HCT116 (cell line): ENCODE data around the gene SPDYE3.
"Not testable (repeated sequence)": the region's sequence is repeated elsewhere in the genome, so short reads cannot be mapped to it uniquely, and the experiment has no call there.

Source experiments
- CTCF ChIP-seq, 3 experiments: fragments of 200-600 bp in 1 of 3; sonication (generic) in 1 of 3; IDR thresholded peaks in 2 of 3; conservative IDR thresholded peaks in 1 of 3; 2 replicates each; pipeline ENCODE4 v1.5.1; 2012 to 2017; ENCODE audit warnings: low read depth in 2 of 3, low read length in 2 of 3, antibody characterized with exemption in 1 of 3, borderline replicate concordance in 1 of 3, control low read depth in 1 of 3, mild to moderate bottlenecking in 1 of 3, mixed read lengths in 1 of 3, mixed run types in 1 of 3, moderate library complexity in 1 of 3; ENCODE audit not compliant: insufficient read depth in 1 of 3
- EGR1 ChIP-seq: IDR thresholded peaks from 2 replicates; pipeline ENCODE4 v1.6.1; 2012; ENCODE audit warnings: low read depth
- POLR2A ChIP-seq: IDR thresholded peaks from 2 replicates; pipeline ENCODE4 v1.7.0; 2011; ENCODE audit warnings: borderline replicate concordance; ENCODE audit not compliant: insufficient read depth, insufficient read length; ENCODE audit errors: extremely low read depth
- POLR2AphosphoS5 ChIP-seq: IDR thresholded peaks from 2 replicates; pipeline ENCODE4 v1.6.1; 2011; ENCODE audit warnings: mild to moderate bottlenecking, low read depth, low read length, moderate library complexity
- SRF ChIP-seq: IDR thresholded peaks from 2 replicates; pipeline ENCODE4 v1.6.1; 2012; ENCODE audit warnings: low read depth
- ZBTB33 ChIP-seq: IDR thresholded peaks from 2 replicates; pipeline ENCODE4 v1.6.1; 2011; ENCODE audit warnings: mild to moderate bottlenecking, low read length, moderate library complexity; ENCODE audit not compliant: insufficient replicate concordance; ENCODE audit errors: extremely low read depth
- ZFX ChIP-seq: fragments of 450-650 bp; IDR thresholded peaks from 2 replicates; pipeline ENCODE4 v1.6.1; 2017
- TF ChIP-seq, protein P1 (sequence below): IDR thresholded peaks from 2 replicates; pipeline ENCODE4 v1.6.1; 2012; ENCODE audit warnings: low read depth

GRCh38 chr7:100307402-100307801 lies at the start of gene SPDYE3:
- not testable (repeated sequence) for TF ChIP-seq ZBTB33; CTCF (IDR thresholded peaks at IDR 0.05 in 2 of 3, conservative IDR thresholded peaks at IDR 0.05 in 1 of 3; ENCODE audit: borderline replicate concordance in 1 of 3, insufficient read depth in 1 of 3, low read depth in 2 of 3, low read length in 2 of 3); POLR2A; EGR1; POLR2AphosphoS5; ZFX; SRF
- TF ChIP-seq, protein P1, sequence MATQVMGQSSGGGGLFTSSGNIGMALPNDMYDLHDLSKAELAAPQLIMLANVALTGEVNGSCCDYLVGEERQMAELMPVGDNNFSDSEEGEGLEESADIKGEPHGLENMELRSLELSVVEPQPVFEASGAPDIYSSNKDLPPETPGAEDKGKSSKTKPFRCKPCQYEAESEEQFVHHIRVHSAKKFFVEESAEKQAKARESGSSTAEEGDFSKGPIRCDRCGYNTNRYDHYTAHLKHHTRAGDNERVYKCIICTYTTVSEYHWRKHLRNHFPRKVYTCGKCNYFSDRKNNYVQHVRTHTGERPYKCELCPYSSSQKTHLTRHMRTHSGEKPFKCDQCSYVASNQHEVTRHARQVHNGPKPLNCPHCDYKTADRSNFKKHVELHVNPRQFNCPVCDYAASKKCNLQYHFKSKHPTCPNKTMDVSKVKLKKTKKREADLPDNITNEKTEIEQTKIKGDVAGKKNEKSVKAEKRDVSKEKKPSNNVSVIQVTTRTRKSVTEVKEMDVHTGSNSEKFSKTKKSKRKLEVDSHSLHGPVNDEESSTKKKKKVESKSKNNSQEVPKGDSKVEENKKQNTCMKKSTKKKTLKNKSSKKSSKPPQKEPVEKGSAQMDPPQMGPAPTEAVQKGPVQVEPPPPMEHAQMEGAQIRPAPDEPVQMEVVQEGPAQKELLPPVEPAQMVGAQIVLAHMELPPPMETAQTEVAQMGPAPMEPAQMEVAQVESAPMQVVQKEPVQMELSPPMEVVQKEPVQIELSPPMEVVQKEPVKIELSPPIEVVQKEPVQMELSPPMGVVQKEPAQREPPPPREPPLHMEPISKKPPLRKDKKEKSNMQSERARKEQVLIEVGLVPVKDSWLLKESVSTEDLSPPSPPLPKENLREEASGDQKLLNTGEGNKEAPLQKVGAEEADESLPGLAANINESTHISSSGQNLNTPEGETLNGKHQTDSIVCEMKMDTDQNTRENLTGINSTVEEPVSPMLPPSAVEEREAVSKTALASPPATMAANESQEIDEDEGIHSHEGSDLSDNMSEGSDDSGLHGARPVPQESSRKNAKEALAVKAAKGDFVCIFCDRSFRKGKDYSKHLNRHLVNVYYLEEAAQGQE = not testable (repeated sequence)
